ENCODE data around the gene SCYGR1. TPM values are rescaled to one million over a fixed set of nuclear protein-coding genes. Genes with fewer than 3 reads are reported as not detected.

SCYGR1 gene
- total RNA-seq, 1 donor from 2014 or later, result not detected

- Histone ChIP-seq H3K4me1 (no peaks in the 10 kb centered on the region), H3K9me3 (no peaks in the 10 kb centered on the region), H3K27me3 (no peaks in the 10 kb centered on the region), H3K36me3 (peaks cover 10 to 26% of the 10 kb centered on the region in 2 donors), H3K4me3 (no peak overlapping the region), H3K27ac (no peak overlapping the region)
- intact Hi-C loops (cut with DNase I), result no loop called here
- TF ChIP-seq CTCF (IDR thresholded peaks at IDR 0.05), result no peak
- DNase-seq (ENCODE audit: low spot score in 2 of 2), result no peak
These were observed 37.6 kb downstream of the SCYGR1 start for GRCh38 chr2:227349989-227350612.

GRCh38 chr2:227348324-227348723 is 39.4 kb downstream of the SCYGR1 start:
- no peak for DNase-seq (ENCODE audit: low spot score in 2 of 2)
- no peak for TF ChIP-seq CTCF (IDR thresholded peaks at IDR 0.05)
- no peaks in the 10 kb centered on the region for H3K9me3 ChIP-seq
- peaks cover 13 to 29% of the 10 kb centered on the region in 2 donors for H3K36me3 ChIP-seq
- intact Hi-C loops (cut with DNase I), result no loop called here
- no peak overlapping the region for H3K27ac ChIP-seq
- H3K4me3 ChIP-seq, result no peak overlapping the region
- no peaks in the 10 kb centered on the region for H3K27me3 ChIP-seq
- no peaks in the 10 kb centered on the region for H3K4me1 ChIP-seq

- TF ChIP-seq CTCF (IDR thresholded peaks at IDR 0.05), result no peak
- Histone ChIP-seq H3K27ac (no peak overlapping the region), H3K9me3 (no peaks in the 10 kb centered on the region), H3K36me3 (peaks cover 13 to 22% of the 10 kb centered on the region in 2 donors), H3K4me3 (no peak overlapping the region), H3K4me1 (no peaks in the 10 kb centered on the region), H3K27me3 (no peaks in the 10 kb centered on the region)
- intact Hi-C loops (cut with DNase I), result no loop called here
- DNase-seq (ENCODE audit: low spot score in 2 of 2), result no peak
These were observed 40.6 kb downstream of the SCYGR1 start for GRCh38 chr2:227347117-227347516.

- no peak overlapping the region for H3K4me3 ChIP-seq
- no peaks in the 10 kb centered on the region for H3K9me3 ChIP-seq
- no peak for TF ChIP-seq CTCF (IDR thresholded peaks at IDR 0.05)
- no peaks in the 10 kb centered on the region for H3K27me3 ChIP-seq
- peaks cover 13 to 42% of the 10 kb centered on the region in 2 donors for H3K36me3 ChIP-seq
- DNase-seq (ENCODE audit: low spot score in 2 of 2), result no peak
- intact Hi-C loops (cut with DNase I), result no loop called here
- H3K4me1 ChIP-seq, result no peaks in the 10 kb centered on the region
- no peak overlapping the region for H3K27ac ChIP-seq
These were observed 43.5 kb downstream of the SCYGR1 start for GRCh38 chr2:227344231-227344630.

- H3K36me3 ChIP-seq, result peaks cover 10 to 31% of the 10 kb centered on the region in 2 donors
- no peak overlapping the region for H3K27ac ChIP-seq
- DNase-seq (ENCODE audit: low spot score in 2 of 2), result no peak
- intact Hi-C loops (cut with DNase I), result no loop called here
- H3K9me3 ChIP-seq, result no peaks in the 10 kb centered on the region
- no peaks in the 10 kb centered on the region for H3K27me3 ChIP-seq
- no peak for TF ChIP-seq CTCF (IDR thresholded peaks at IDR 0.05)
- no peaks in the 10 kb centered on the region for H3K4me1 ChIP-seq
- H3K4me3 ChIP-seq, result no peak overlapping the region
These were observed 46.2 kb downstream of the SCYGR1 start for GRCh38 chr2:227341553-227341952.

GRCh38 chr2:227340106-227340505 is 47.6 kb downstream of the SCYGR1 start:
- no peak for DNase-seq (ENCODE audit: low spot score in 2 of 2)
- Histone ChIP-seq H3K9me3 (no peaks in the 10 kb centered on the region), H3K36me3 (peaks cover 10 to 45% of the 10 kb centered on the region in 2 donors), H3K4me3 (no peak overlapping the region), H3K4me1 (no peaks in the 10 kb centered on the region), H3K27me3 (no peaks in the 10 kb centered on the region), H3K27ac (no peak overlapping the region)
- intact Hi-C loops (cut with DNase I), result no loop called here
- TF ChIP-seq CTCF (IDR thresholded peaks at IDR 0.05), result no peak
